ENCODE results near the gene WNT5A.

WNT5A gene

GRCh38 chr3:55484191-55484689, 2.9 kb downstream of the WNT5A start:
- H3K36me3 ChIP-seq = no peaks in the 10 kb centered on the region
- no peak overlapping the region for H3K4me3 ChIP-seq
- no peak for DNase-seq
- intact Hi-C loops (cut with DNase I; ENCODE audit: low total_unique reads) = no loop called here
- H3K9me3 ChIP-seq = no peaks in the 10 kb centered on the region
- H3K4me1 ChIP-seq = peaks cover 0 to 69% (median 50%) of the 10 kb centered on the region in 4 donors
- TF ChIP-seq CTCF (IDR thresholded peaks at IDR 0.05) = no peak
- H3K27me3 ChIP-seq = peaks cover 0 to 97% of the 10 kb centered on the region in 2 donors
- no peak overlapping the region for H3K27ac ChIP-seq

DNA sequence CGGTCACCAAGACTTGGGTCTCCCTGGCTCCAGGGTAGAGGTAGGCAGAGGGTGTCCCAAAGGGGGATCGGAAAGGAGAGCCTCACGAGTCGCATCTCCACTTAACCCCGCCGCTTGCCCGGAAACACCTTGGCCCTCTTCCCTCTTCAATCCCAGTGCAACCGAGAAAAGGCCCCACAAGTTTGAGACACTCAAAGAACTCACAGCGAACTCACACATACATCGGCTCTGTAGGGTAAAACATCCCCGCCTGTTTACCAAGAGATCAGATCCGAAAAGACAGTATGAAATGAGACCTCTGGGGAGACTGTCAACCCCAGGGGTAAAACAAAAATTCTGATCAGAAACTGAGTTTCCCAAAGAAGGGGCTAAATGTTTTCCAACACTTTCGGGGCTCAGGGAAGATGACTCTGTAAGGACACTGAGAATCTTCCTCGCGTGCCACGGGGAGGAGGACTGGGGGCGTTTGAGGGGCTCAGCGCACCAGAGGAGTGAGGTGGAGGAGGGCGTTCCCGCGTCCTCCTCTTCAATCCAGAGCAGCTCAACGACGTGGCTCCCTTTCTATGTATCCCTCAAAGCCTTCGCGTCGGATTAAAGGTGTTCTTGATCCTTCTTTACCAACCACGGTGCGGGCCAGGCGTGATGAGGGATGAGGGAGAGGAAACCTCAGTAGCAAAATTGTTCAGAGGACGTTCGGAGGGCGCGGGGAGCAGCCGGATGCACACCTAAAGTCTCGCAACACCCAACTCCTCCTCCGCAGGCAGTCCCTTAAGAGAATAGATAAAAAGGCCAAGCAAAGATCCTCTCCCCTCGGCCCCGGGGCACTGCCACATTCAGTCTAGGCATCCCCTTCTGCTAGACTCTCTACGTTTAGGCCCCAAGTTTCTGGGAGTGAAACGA, 3.7 kb downstream of the WNT5A start:
- H3K4me1 ChIP-seq = peaks cover 0 to 61% (median 43%) of the 10 kb centered on the region in 4 donors
- H3K9me3 ChIP-seq = no peaks in the 10 kb centered on the region
- no peak overlapping the region for H3K4me3 ChIP-seq
- H3K36me3 ChIP-seq = no peaks in the 10 kb centered on the region
- no peak overlapping the region for H3K27ac ChIP-seq
- intact Hi-C loops (cut with DNase I; ENCODE audit: low total_unique reads) = no loop called here
- DNase-seq = no peak
- no peak for TF ChIP-seq CTCF (IDR thresholded peaks at IDR 0.05)
- peaks cover 0 to 96% of the 10 kb centered on the region in 2 donors for H3K27me3 ChIP-seq

- H3K4me1 ChIP-seq = peaks cover 0 to 53% (median 40%) of the 10 kb centered on the region in 4 donors
- no peaks in the 10 kb centered on the region for H3K9me3 ChIP-seq
- DNase-seq = no peak
- H3K27me3 ChIP-seq = peaks cover 0 to 91% of the 10 kb centered on the region in 2 donors
- intact Hi-C loops (cut with DNase I; ENCODE audit: low total_unique reads) = no loop called here
- no peaks in the 10 kb centered on the region for H3K36me3 ChIP-seq
- no peak overlapping the region for H3K27ac ChIP-seq
- TF ChIP-seq CTCF (IDR thresholded peaks at IDR 0.05) = no peak
- H3K4me3 ChIP-seq = peak overlapping the region in 1 of 2 donors; percentile 2
These were observed 4.5 kb downstream of the WNT5A start for GRCh38 chr3:55482496-55483195.

DNA sequence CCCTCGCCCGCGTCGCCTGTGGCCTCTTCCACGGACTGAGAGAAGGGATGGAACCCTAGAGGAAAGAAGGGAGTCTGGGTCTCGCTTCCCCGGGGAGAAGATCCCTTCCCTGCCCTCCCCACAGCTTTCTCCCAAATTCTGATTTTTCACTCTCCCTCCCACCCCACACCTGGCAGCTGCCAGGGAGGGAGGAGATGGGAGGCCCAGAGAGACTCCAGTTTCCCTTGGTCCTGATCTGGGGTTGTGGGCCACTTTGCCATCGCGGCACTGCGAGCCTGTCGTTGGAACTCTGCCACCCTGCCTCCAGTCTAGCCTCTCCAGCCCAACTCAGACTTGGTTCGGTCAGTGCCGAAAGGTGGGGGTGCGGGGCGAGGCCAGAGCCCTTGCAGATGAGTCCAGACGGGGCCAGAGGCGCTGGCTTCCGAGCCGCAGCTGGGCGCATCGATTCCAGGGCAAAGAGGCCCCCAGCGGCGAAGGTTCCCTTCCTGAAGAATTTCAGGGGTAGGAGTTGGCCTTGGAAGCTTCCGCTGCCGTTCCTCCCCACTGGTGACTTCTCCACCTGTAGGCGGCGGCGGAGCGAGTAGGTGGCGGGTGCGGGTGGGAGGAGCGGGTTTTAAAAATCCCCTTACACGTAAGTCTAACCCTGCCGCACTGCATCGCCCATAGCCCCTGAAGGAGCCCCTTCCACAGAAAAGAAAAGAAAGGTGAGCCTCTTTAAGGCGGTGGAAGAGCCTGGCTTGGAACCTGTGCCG, 5.2 kb downstream of the WNT5A start:
- peaks cover 0 to 89% of the 10 kb centered on the region in 2 donors for H3K27me3 ChIP-seq
- no peak for TF ChIP-seq CTCF (IDR thresholded peaks at IDR 0.05)
- no peak for DNase-seq
- peak overlapping the region; percentile 2 to 8 for H3K4me3 ChIP-seq
- H3K36me3 ChIP-seq = no peaks in the 10 kb centered on the region
- H3K4me1 ChIP-seq = peaks cover 0 to 46% (median 33%) of the 10 kb centered on the region in 4 donors
- intact Hi-C loops (cut with DNase I; ENCODE audit: low total_unique reads) = no loop called here
- H3K9me3 ChIP-seq = no peaks in the 10 kb centered on the region
- no peak overlapping the region for H3K27ac ChIP-seq

Measured in tibial artery (tissue), 4 donors.